Keratinocyte (primary cell): ENCODE measurements around the gene TTLL5. TPM values are rescaled to one million over a fixed set of nuclear protein-coding genes. Genes with fewer than 3 reads are reported as not detected.
A peak's percentile ranks its signal among the peaks of the same experiment; 100 is the strongest.

Source experiments
- DNase-seq: peaks from one replicate; pipeline ENCODE4 v3.0.0-alpha.2; 2011; ENCODE audit warnings: low read depth, missing footprints, low spot score
- FAIRE-seq: peaks from 2 replicates; lab custom pipeline; 2011; peaks lifted over from hg19 to GRCh38; lab: Jason Lieb, UNC
- H2AFZ ChIP-seq: 2 replicates; pipeline ENCODE4 v1.6.0; 2012; ENCODE audit warnings: low read length, control low read depth, inconsistent platforms; ENCODE audit not compliant: control insufficient read depth
- H3K27ac ChIP-seq: 2 replicates; pipeline ENCODE4 v1.5.1; 2011; ENCODE audit warnings: low read length; ENCODE audit not compliant: control insufficient read depth, insufficient read depth
- H3K27me3 ChIP-seq: 3 replicates; pipeline ENCODE4 v1.6.0; 2011; ENCODE audit warnings: low read length; ENCODE audit not compliant: control insufficient read depth, insufficient read depth; ENCODE audit errors: extremely low read depth
- H3K36me3 ChIP-seq, 2 experiments: 2 replicates in 1 of 2; 3 replicates in 1 of 2; pipeline ENCODE4 v1.5.1; 2011; ENCODE audit warnings: low read length in 2 of 2, mild to moderate bottlenecking in 1 of 2; ENCODE audit not compliant: control insufficient read depth in 2 of 2, insufficient read depth in 2 of 2; ENCODE audit errors: extremely low read depth in 1 of 2
- H3K4me1 ChIP-seq: 3 replicates; pipeline ENCODE4 v1.5.1; 2011; ENCODE audit warnings: low read length; ENCODE audit not compliant: control insufficient read depth, insufficient read depth; ENCODE audit errors: extremely low read depth
- H3K4me2 ChIP-seq: 3 replicates; pipeline ENCODE4 v1.6.0; 2011; ENCODE audit warnings: low read depth, low read length; ENCODE audit not compliant: control insufficient read depth, insufficient read depth; ENCODE audit errors: extremely low read depth
- H3K4me3 ChIP-seq, 3 experiments: fragments of 200-600 bp in 1 of 3; sonication (generic) in 1 of 3; 2 replicates in 2 of 3; 3 replicates in 1 of 3; pipeline ENCODE4 v1.5.1; 2011 to 2016; ENCODE audit warnings: low read length in 3 of 3, mild to moderate bottlenecking in 3 of 3, control low read depth in 2 of 3, inconsistent platforms in 1 of 3, low read depth in 1 of 3, mixed read lengths in 1 of 3, mixed run types in 1 of 3, moderate library complexity in 1 of 3; ENCODE audit not compliant: control insufficient read depth in 2 of 3, insufficient read depth in 2 of 3; ENCODE audit errors: extremely low read depth in 1 of 3
- H3K79me2 ChIP-seq: 2 replicates; pipeline ENCODE4 v1.6.0; 2012; ENCODE audit warnings: low read length; ENCODE audit not compliant: control insufficient read depth, insufficient read depth
- H3K9ac ChIP-seq: 3 replicates; pipeline ENCODE4 v1.6.0; 2011; ENCODE audit warnings: low read length; ENCODE audit not compliant: control insufficient read depth, insufficient read depth; ENCODE audit errors: extremely low read depth
- H3K9me1 ChIP-seq: 3 replicates; pipeline ENCODE4 v1.6.0; 2011; ENCODE audit warnings: low read length; ENCODE audit not compliant: control insufficient read depth, insufficient read depth; ENCODE audit errors: extremely low read depth
- H3K9me3 ChIP-seq: 2 replicates; pipeline ENCODE4 v1.5.1; 2012; ENCODE audit warnings: low read depth, low read length; ENCODE audit not compliant: control insufficient read depth
- H4K20me1 ChIP-seq: 3 replicates; pipeline ENCODE4 v1.6.0; 2011; ENCODE audit warnings: low read length; ENCODE audit not compliant: control insufficient read depth, insufficient read depth; ENCODE audit errors: extremely low read depth
- EZH2 ChIP-seq: IDR thresholded peaks from one replicate; pipeline ENCODE4 v1.6.1; 2012; ENCODE audit warnings: inconsistent platforms, mild to moderate bottlenecking, low read length, moderate library complexity
- dilution Hi-C: fragments of 300-500 bp; cut with MboI; formaldehyde crosslinking; loops from one replicate; pipeline ENCODE4 v1.7.0; 2020; ENCODE audit warnings: low sequenced_read_pairs; ENCODE audit not compliant: extremely low pct_ligation_motif_present
- polyA plus RNA-seq, 5 experiments: library from polyadenylated mRNA; depleted of rRNA in 3 of 5; stranded (reverse) in 3 of 5; stranded (forward) in 1 of 5; unstranded in 1 of 5; fragments of >200 nt; gene quantifications; 1 replicate in 1 of 5; 2 replicates in 3 of 5; 3 replicates in 1 of 5; pipeline versions ENCODE4 v1.2.1 to v1.2.3, GENCODE V29; 2011 to 2012; ENCODE audit warnings: missing spikeins in 2 of 5, low read depth in 1 of 5, low replicate concordance in 1 of 5
- TF ChIP-seq, protein P1 (sequence below), 3 experiments: IDR thresholded peaks in 1 of 3; conservative IDR thresholded peaks in 1 of 3; optimal IDR thresholded peaks in 1 of 3; 2 replicates in 2 of 3; 3 replicates in 1 of 3; pipeline versions ENCODE3 to v1.5.1; 2011; ENCODE audit warnings: low read length in 3 of 3, mild to moderate bottlenecking in 3 of 3, moderate library complexity in 2 of 3, control low read depth in 1 of 3, inconsistent platforms in 1 of 3; ENCODE audit not compliant: insufficient read depth in 2 of 3; ENCODE audit errors: extremely low read depth in 1 of 3

Gene TTLL5
- polyA plus RNA-seq, 1 donor (not counting 4 experiments of a cell fraction or from before 2014, with no cell fraction given), result 20.7 TPM

DNA sequence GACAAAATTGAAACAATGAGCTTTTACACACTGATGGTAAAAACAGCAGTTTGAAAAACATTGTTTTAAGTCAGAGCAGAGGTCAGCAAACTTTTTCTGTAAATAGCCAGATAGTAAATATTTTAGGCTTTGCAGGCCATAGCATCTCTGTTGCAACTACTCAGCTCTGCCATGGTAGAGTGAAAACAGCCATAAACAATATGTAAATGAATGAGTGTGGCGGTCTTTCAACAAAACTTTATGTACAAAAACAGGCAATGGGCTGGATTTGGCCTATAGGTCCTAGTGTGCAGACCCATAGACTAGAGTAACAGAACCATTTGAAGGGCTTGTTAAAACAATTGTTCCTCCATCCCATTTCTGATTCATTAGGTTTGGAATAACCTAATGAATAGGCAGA, 205.9 kb downstream of the TTLL5 start:
- no peak for TF ChIP-seq EZH2
- TF ChIP-seq, protein P1, sequence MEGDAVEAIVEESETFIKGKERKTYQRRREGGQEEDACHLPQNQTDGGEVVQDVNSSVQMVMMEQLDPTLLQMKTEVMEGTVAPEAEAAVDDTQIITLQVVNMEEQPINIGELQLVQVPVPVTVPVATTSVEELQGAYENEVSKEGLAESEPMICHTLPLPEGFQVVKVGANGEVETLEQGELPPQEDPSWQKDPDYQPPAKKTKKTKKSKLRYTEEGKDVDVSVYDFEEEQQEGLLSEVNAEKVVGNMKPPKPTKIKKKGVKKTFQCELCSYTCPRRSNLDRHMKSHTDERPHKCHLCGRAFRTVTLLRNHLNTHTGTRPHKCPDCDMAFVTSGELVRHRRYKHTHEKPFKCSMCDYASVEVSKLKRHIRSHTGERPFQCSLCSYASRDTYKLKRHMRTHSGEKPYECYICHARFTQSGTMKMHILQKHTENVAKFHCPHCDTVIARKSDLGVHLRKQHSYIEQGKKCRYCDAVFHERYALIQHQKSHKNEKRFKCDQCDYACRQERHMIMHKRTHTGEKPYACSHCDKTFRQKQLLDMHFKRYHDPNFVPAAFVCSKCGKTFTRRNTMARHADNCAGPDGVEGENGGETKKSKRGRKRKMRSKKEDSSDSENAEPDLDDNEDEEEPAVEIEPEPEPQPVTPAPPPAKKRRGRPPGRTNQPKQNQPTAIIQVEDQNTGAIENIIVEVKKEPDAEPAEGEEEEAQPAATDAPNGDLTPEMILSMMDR (optimal IDR thresholded peaks at IDR 0.05 in 1 of 3, IDR thresholded peaks at IDR 0.05 in 1 of 3, conservative IDR thresholded peaks at IDR 0.05 in 1 of 3; ENCODE audit: extremely low read depth in 1 of 3, insufficient read depth in 2 of 3, low read length in 3 of 3), result no peak
- no peaks in the 10 kb centered on the region for H3K9me1 ChIP-seq
- no peaks in the 10 kb centered on the region for H3K36me3 ChIP-seq
- no peaks in the 10 kb centered on the region for H3K79me2 ChIP-seq
- peak overlapping the region; percentile 6 for H3K27ac ChIP-seq
- no peaks in the 10 kb centered on the region for H3K27me3 ChIP-seq
- DNase-seq (no peak), FAIRE-seq (no peak)
- no peaks in the 10 kb centered on the region for H3K9me3 ChIP-seq
- H3K4me3 ChIP-seq, result no peak overlapping the region
- no peak overlapping the region for H2AFZ ChIP-seq
- H4K20me1 ChIP-seq, result no peaks in the 10 kb centered on the region
- peaks cover 14% of the 10 kb centered on the region for H3K4me1 ChIP-seq
- dilution Hi-C loops, result no loop called here
- H3K4me2 ChIP-seq, result no peak overlapping the region
- H3K9ac ChIP-seq, result no peak overlapping the region

DNA sequence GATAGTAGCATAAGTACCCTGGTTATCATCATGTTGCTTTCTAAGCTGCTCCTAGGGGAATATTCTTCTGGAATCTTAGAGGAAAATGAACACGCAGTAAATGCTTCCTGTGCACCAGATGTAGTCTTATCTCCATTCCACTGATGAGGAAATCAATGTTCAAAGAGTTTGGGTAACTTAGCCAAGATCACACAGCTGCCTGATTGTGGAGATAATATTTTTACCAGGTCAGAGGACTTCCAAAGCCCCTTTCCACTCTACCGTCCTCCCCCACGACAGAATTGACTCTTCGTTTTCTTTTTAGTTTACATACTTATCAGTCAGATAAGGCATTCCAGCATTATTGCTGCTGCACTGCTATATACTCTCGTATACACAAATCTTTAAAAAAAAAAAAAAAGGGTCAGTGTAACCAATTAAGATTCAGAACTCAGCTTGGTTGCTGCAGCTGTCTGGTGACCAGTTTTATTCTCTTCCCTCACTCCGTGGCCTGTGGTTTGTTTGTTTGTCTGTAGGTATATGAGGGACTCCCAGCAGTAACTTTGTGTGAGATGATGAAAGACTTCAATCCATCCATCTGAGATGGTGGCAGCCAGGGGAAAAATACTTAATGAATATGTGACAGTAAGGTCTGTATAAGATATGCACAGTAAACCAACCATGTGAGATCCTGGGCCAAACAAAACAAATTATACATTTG, 210.3 kb downstream of the TTLL5 start:
- no peak overlapping the region for H3K4me2 ChIP-seq
- peaks cover 14% of the 10 kb centered on the region for H3K4me1 ChIP-seq
- H3K36me3 ChIP-seq, result no peaks in the 10 kb centered on the region
- no peaks in the 10 kb centered on the region for H3K79me2 ChIP-seq
- H3K9me1 ChIP-seq, result no peaks in the 10 kb centered on the region
- no peaks in the 10 kb centered on the region for H3K27me3 ChIP-seq
- dilution Hi-C loops, result no loop called here
- H3K9me3 ChIP-seq, result no peaks in the 10 kb centered on the region
- H3K4me3 ChIP-seq, result no peak overlapping the region
- H3K9ac ChIP-seq, result no peak overlapping the region
- no peak overlapping the region for H2AFZ ChIP-seq
- H4K20me1 ChIP-seq, result no peaks in the 10 kb centered on the region
- TF ChIP-seq, protein P1 (optimal IDR thresholded peaks at IDR 0.05 in 1 of 3, IDR thresholded peaks at IDR 0.05 in 1 of 3, conservative IDR thresholded peaks at IDR 0.05 in 1 of 3; ENCODE audit: extremely low read depth in 1 of 3, insufficient read depth in 2 of 3, low read length in 3 of 3), result no peak
- TF ChIP-seq EZH2, result no peak
- DNase-seq (no peak), FAIRE-seq (no peak)
- H3K27ac ChIP-seq, result no peak overlapping the region
